Subcutaneous abdominal adipose tissue (tissue), 5 donors: ENCODE results near the gene TRIM49.
"Not testable (repeated sequence)": the region's sequence is repeated elsewhere in the genome, so short reads cannot be mapped to it uniquely, and the experiment has no call there.

Experiments
- H3K27ac ChIP-seq: one replicate; pipeline ENCODE4 v1.7.0; 2013; ENCODE audit warnings: low read depth, mild to moderate bottlenecking, inconsistent platforms, low read length, moderate library complexity
- H3K27me3 ChIP-seq, 5 donors: one replicate each; pipeline ENCODE4 v1.7.0; 2013; ENCODE audit warnings: low read length in 5 of 5, inconsistent platforms in 1 of 5; ENCODE audit not compliant: control insufficient read depth in 5 of 5, insufficient read depth in 4 of 5
- H3K36me3 ChIP-seq, 5 donors: one replicate each; pipeline ENCODE4 v1.7.0; 2013; ENCODE audit warnings: low read length in 5 of 5; ENCODE audit not compliant: control insufficient read depth in 5 of 5, insufficient read depth in 5 of 5
- H3K4me1 ChIP-seq, 5 donors: one replicate each; pipeline ENCODE4 v1.7.0; 2013; ENCODE audit warnings: low read length in 5 of 5, mild to moderate bottlenecking in 3 of 5, moderate library complexity in 1 of 5; ENCODE audit not compliant: control insufficient read depth in 5 of 5, insufficient read depth in 5 of 5
- H3K4me3 ChIP-seq, 5 donors: one replicate each; pipeline ENCODE4 v1.7.0; 2013; ENCODE audit warnings: low read length in 5 of 5, low read depth in 1 of 5
- H3K9ac ChIP-seq, 5 donors: one replicate each; pipeline ENCODE4 v1.7.0; 2013; ENCODE audit warnings: low read length in 5 of 5, mild to moderate bottlenecking in 4 of 5, moderate library complexity in 3 of 5
- H3K9me3 ChIP-seq, 5 donors: one replicate each; pipeline ENCODE4 v1.7.0; 2013; ENCODE audit warnings: low read length in 5 of 5; ENCODE audit not compliant: control insufficient read depth in 5 of 5
- donor health status: healthy.
- donor health status: healthy.
- donor health status: healthy.
- donor health status: healthy.
- donor health status: healthy.

TRIM49 gene

GRCh38 chr11:89808475-89808874 lies at the start of gene TRIM49:
Gene TRIM49, minus strand, starts transcription at chr11:89808575. Its CDS starts 4,106 bp downstream, at chr11:89804469.
- H3K27ac ChIP-seq, H3K4me3 ChIP-seq, H3K9me3 ChIP-seq, H3K27me3 ChIP-seq, H3K4me1 ChIP-seq, H3K9ac ChIP-seq, H3K36me3 ChIP-seq: not testable (repeated sequence)

- H3K27me3 ChIP-seq, H3K36me3 ChIP-seq, H3K9me3 ChIP-seq, H3K27ac ChIP-seq, H3K4me1 ChIP-seq, H3K4me3 ChIP-seq, H3K9ac ChIP-seq: not testable (repeated sequence)
These were observed 18.3 kb upstream of the TRIM49 start for GRCh38 chr11:89826694-89827093.

DNA sequence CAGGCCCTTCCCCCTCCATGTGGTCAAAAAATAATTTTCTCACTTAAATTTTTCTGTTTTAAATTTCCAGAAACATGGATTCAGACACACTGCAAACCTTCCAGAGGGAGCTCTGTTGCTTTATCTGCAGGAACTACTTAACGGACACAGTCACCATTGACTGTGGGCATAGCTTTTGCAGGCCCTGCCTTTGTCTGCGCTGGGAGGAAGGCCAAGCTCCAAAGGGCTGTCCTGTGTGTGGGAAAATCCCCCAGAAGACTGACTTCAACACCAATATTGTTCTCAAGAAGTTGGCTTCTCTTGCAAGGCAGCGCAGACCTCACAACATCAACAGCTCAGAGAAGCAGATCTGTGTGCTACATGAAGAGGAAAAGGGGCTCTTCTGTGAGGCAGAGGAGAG lies 11.6 kb upstream of the TRIM49 start:
- H3K9me3 ChIP-seq, H3K4me1 ChIP-seq, H3K27ac ChIP-seq, H3K4me3 ChIP-seq, H3K27me3 ChIP-seq, H3K36me3 ChIP-seq, H3K9ac ChIP-seq: not testable (repeated sequence)

DNA sequence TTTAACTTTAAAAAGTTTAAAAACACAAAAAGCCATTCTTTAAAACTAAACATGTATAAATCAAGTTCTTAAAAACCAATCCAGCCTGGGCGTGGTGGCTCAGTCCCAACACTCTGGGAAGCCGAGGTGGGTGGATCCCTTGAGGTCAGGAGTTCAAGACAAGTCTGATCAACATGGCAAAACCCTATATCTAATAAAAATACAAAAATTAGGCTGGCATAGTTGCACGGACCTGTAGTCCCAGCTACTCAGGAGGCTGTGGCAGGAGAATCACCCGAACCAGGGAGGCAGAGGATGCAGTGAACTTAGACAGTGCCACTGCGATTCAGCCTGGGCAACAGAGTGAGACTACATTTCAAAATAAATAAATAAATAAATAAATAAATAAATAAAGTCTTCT lies 5.2 kb upstream of the TRIM49 start:
- not testable (repeated sequence) for H3K4me1 ChIP-seq, H3K27me3 ChIP-seq, H3K4me3 ChIP-seq, H3K9me3 ChIP-seq, H3K9ac ChIP-seq, H3K27ac ChIP-seq, H3K36me3 ChIP-seq

GRCh38 chr11:89787506-89788063 lies 20.8 kb downstream of the TRIM49 start:
- H3K9me3 ChIP-seq, H3K4me3 ChIP-seq, H3K4me1 ChIP-seq, H3K27ac ChIP-seq, H3K36me3 ChIP-seq, H3K27me3 ChIP-seq, H3K9ac ChIP-seq: not testable (repeated sequence)

DNA sequence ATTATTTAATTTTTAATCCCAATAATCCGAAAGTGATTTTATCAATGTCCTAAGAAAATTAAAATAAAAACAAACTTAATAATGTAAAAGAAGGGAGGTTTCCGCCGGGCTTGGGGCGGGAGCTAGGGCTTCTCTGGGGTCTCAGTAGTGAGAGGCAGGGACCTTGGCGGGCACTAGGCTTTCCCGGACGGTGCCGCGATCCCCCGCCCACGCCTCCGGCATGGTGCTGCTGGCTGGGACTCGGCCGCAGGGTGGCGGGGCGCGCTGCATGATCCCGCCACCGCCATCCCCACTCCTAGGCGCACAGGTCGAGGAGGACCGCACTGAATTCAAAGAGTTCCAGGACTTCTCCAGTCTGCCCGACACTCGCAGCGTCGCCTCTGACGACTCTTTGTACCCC lies 22.6 kb downstream of the TRIM49 start:
- not testable (repeated sequence) for H3K9ac ChIP-seq, H3K36me3 ChIP-seq, H3K4me1 ChIP-seq, H3K27ac ChIP-seq, H3K9me3 ChIP-seq, H3K27me3 ChIP-seq, H3K4me3 ChIP-seq

DNA sequence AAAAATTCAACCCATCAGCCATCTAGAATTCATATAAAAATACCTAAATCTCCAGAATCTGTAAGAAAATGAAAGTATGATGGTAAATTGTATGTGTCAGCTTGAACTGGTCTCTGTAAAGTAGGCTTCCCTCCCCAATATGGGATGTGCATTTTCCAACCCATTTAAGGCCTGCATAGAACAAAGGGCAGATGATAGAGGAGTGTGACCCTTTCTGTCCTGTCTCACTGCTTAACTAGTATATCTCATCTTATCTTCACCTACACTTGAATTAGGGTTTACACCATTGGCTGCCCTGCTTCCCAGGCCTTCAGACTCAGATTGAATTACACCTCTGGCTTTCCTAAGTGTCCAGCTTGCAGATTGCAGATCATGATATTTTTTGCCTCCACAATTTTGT lies 57.6 kb downstream of the TRIM49 start:
- not testable (repeated sequence) for H3K36me3 ChIP-seq, H3K27me3 ChIP-seq

More for the DNA sequence above, 57.6 kb downstream of the TRIM49 start:
- H3K4me1 ChIP-seq, H3K9ac ChIP-seq, H3K27ac ChIP-seq, H3K4me3 ChIP-seq, H3K9me3 ChIP-seq: not testable (repeated sequence)
